Measurements from ENCODE around the gene SERPINB5. TPM values are rescaled to one million over a fixed set of nuclear protein-coding genes. Genes with fewer than 3 reads are reported as not detected.

The SERPINB5 gene
- total RNA-seq, 6 donors from 2014 or later: 0.61 to 0.98 TPM; not detected in 4

GRCh38 chr18:63515801-63516200 is 39.0 kb downstream of the SERPINB5 start:
- no peak overlapping the region for H3K27ac ChIP-seq
- DNase-seq (no peak), ATAC-seq (ENCODE audit: low FRiP score in 2 of 2) (no peak)
- TF ChIP-seq POLR2A (IDR thresholded peaks at IDR 0.05): no peak
- no peak for TF ChIP-seq CTCF (IDR thresholded peaks at IDR 0.05)
- no peak for TF ChIP-seq EP300 (IDR thresholded peaks at IDR 0.05)
- TF ChIP-seq POLR2AphosphoS5 (IDR thresholded peaks at IDR 0.05): no peak
- H3K36me3 ChIP-seq: no peaks in the 10 kb centered on the region
- H3K4me3 ChIP-seq: no peak overlapping the region
- no peaks in the 10 kb centered on the region for H3K9me3 ChIP-seq
- H3K4me1 ChIP-seq: peaks cover 0 to 5% (median 0%) of the 10 kb centered on the region in 4 donors
- H3K27me3 ChIP-seq: no peaks in the 10 kb centered on the region
- WGBS, 2 donors: 62 to 92% methylated on average over 1 of the region's 1 CpG

DNA sequence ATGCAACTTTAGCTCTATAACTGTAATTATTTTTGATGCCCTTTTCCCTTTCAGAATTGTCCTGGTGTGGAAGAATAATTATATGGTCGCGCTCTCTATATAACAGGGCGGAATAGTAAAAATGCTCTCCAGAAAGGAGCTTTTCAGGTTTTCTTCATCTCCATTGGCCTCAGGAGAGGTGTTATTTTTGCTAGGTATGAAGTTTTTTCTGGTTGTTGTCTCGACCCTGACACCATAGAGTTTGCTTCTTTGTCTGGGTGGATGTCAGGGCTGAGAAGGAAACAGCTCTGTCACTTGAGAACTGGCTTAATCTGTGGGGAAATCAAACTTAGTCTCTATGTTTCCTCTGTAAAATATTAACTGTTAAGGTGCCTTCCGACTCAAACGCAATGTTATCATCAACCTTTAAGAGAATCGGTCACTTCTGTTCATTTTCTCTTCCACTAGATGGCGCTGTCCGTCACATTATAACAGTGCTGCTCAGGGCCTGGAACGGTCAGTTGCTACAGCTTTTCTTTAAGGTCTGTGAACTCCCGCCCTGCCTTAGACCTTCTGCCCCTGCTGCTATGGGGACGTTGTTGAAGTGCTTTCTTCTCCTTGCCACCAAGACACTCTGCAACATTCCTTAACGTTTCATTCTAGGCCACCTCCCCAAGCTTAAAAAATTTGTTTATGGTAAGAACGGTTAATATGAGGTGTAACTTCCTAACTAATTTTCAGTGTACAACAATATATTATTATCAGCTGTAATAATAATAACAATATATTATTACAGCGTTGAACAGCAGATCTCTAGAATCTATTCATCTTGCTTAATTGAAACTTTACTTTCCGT is 41.6 kb downstream of the SERPINB5 start:
- WGBS, 2 donors: 27 to 28% methylated on average over 16 of the region's 16 CpGs
- DNase-seq (peak in 1 of 2 donors; percentile 70), ATAC-seq (ENCODE audit: low FRiP score in 2 of 2) (peak; percentile 73 to 94)
- Histone ChIP-seq H3K27me3 (no peaks in the 10 kb centered on the region), H3K9me3 (no peaks in the 10 kb centered on the region), H3K4me3 (no peak overlapping the region), H3K36me3 (no peaks in the 10 kb centered on the region), H3K4me1 (peaks cover 0 to 5% (median 0%) of the 10 kb centered on the region in 4 donors), H3K27ac (no peak overlapping the region)
- TF ChIP-seq EP300 (IDR thresholded peaks at IDR 0.05) (no peak), POLR2A (IDR thresholded peaks at IDR 0.05) (no peak), CTCF (IDR thresholded peaks at IDR 0.05) (peak; percentile 51 to 82 (median 78))

- Histone ChIP-seq H3K4me1 (peaks cover 0 to 5% (median 0%) of the 10 kb centered on the region in 4 donors), H3K4me3 (no peak overlapping the region), H3K27me3 (no peaks in the 10 kb centered on the region), H3K9me3 (no peaks in the 10 kb centered on the region), H3K36me3 (no peaks in the 10 kb centered on the region), H3K27ac (no peak overlapping the region)
- no peak for TF ChIP-seq POLR2AphosphoS5 (IDR thresholded peaks at IDR 0.05)
- no peak for TF ChIP-seq POLR2A (IDR thresholded peaks at IDR 0.05)
- no peak for TF ChIP-seq CTCF (IDR thresholded peaks at IDR 0.05)
- TF ChIP-seq EP300 (IDR thresholded peaks at IDR 0.05): no peak
- 83 to 89% methylated on average over 3 of the region's 3 CpGs for WGBS, 2 donors
- DNase-seq (no peak), ATAC-seq (ENCODE audit: low FRiP score in 2 of 2) (no peak)
These were observed 43.4 kb downstream of the SERPINB5 start for GRCh38 chr18:63520053-63520685.

DNA sequence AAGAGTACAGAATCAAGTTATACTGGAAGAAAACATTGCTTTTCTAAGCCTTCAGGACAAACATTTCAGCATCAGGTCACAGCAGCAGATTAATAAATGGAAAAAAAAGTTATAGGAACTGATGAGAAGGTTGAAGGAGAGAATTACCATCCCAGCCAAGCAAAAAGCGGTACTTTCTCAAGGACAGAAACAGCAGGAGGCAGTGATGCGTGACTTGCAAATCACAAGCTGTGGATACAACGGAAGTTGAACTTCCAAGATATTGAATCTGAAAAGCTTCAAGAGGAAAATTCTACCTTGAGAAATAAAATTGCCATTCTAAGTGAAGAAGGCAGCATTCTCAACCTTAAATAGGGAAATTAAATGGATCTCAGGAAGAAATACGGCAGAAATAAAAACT is 46.9 kb downstream of the SERPINB5 start:
- Histone ChIP-seq H3K9me3 (no peaks in the 10 kb centered on the region), H3K27ac (no peak overlapping the region), H3K27me3 (no peaks in the 10 kb centered on the region), H3K4me3 (no peak overlapping the region), H3K36me3 (no peaks in the 10 kb centered on the region), H3K4me1 (no peaks in the 10 kb centered on the region)
- WGBS, 2 donors: 73% methylated on average over 4 of the region's 4 CpGs
- TF ChIP-seq CTCF (IDR thresholded peaks at IDR 0.05): no peak
- TF ChIP-seq POLR2AphosphoS5 (IDR thresholded peaks at IDR 0.05): no peak
- TF ChIP-seq EP300 (IDR thresholded peaks at IDR 0.05): no peak
- no peak for TF ChIP-seq POLR2A (IDR thresholded peaks at IDR 0.05)
- DNase-seq: no peak
- no peak for ATAC-seq (ENCODE audit: low FRiP score in 2 of 2)

All from upper lobe of left lung (tissue), 6 donors.